Pulmonary artery endothelial cell (primary cell): Measurements from ENCODE around the gene LGR5. TPM values are rescaled to one million over a fixed set of nuclear protein-coding genes. Genes with fewer than 3 reads are reported as not detected.

Experiments used
- DNase-seq: peaks from one replicate; pipeline ENCODE4 v3.0.0-alpha.2; 2011; ENCODE audit warnings: low read depth, low spot score
- total RNA-seq: library from RNA; depleted of rRNA; stranded (reverse); fragments of >200 nt; gene quantifications from 2 replicates; pipeline ENCODE4 v1.2.3, GENCODE V29; 2014

The LGR5 gene
- total RNA-seq, 1 donor from 2014 or later: not detected

- DNase-seq: no peak
These were observed 782 bp upstream of the LGR5 start for GRCh38 chr12:71438670-71439361.

- no peak for DNase-seq
These were observed 311 bp upstream of the LGR5 start for GRCh38 chr12:71439362-71439612.

- no peak for DNase-seq
These were observed 756 bp downstream of the LGR5 start for GRCh38 chr12:71440345-71440762.

- DNase-seq: no peak
These were observed 1.5 kb downstream of the LGR5 start for GRCh38 chr12:71440763-71441748.

GRCh38 chr12:71441836-71442566 lies 2.4 kb downstream of the LGR5 start:
- DNase-seq: no peak

- no peak for DNase-seq
These were observed 3.0 kb downstream of the LGR5 start for GRCh38 chr12:71442567-71442931.

GRCh38 chr12:71445071-71445470 lies 5.5 kb downstream of the LGR5 start:
- DNase-seq: no peak

- no peak for DNase-seq
These were observed 8.1 kb downstream of the LGR5 start for GRCh38 chr12:71447691-71448132.

- DNase-seq: no peak
These were observed 8.6 kb downstream of the LGR5 start for GRCh38 chr12:71448150-71448581.

GRCh38 chr12:71449373-71450070 lies 9.9 kb downstream of the LGR5 start:
- no peak for DNase-seq

- no peak for DNase-seq
These were observed 12.4 kb downstream of the LGR5 start for GRCh38 chr12:71452006-71452405.

GRCh38 chr12:71455028-71455737 lies 15.6 kb downstream of the LGR5 start:
- no peak for DNase-seq

- no peak for DNase-seq
These were observed 16.7 kb downstream of the LGR5 start for GRCh38 chr12:71456316-71456715.

- no peak for DNase-seq
These were observed 17.4 kb downstream of the LGR5 start for GRCh38 chr12:71456990-71457389.

GRCh38 chr12:71460318-71460717 lies 20.7 kb downstream of the LGR5 start:
- no peak for DNase-seq

GRCh38 chr12:71460850-71461609 lies 21.4 kb downstream of the LGR5 start:
- DNase-seq: no peak

- DNase-seq: no peak
These were observed 22.3 kb downstream of the LGR5 start for GRCh38 chr12:71461787-71462328.

- DNase-seq: no peak
These were observed 26.2 kb downstream of the LGR5 start for GRCh38 chr12:71465796-71466195.

GRCh38 chr12:71469258-71469750 lies 29.7 kb downstream of the LGR5 start:
- no peak for DNase-seq
